ENCODE results near the gene RNU7-1.

RNU7-1 gene

GRCh38 chr12:6939191-6939540 is 4.5 kb upstream of the RNU7-1 start:
- no peaks in the 10 kb centered on the region for H3K9me3 Mint-ChIP-seq
- peak overlapping the region; percentile 80 for H3K27ac Mint-ChIP-seq
- H3K4me3 Mint-ChIP-seq, result peak overlapping the region; percentile 90
- no peaks in the 10 kb centered on the region for H3K27me3 Mint-ChIP-seq
- DNase-seq, result no peak
- peaks cover 74% of the 10 kb centered on the region for H3K36me3 Mint-ChIP-seq (ENCODE audit: low read depth)
- peaks cover 63% of the 10 kb centered on the region for H3K4me1 Mint-ChIP-seq (ENCODE audit: low read depth)

DNA sequence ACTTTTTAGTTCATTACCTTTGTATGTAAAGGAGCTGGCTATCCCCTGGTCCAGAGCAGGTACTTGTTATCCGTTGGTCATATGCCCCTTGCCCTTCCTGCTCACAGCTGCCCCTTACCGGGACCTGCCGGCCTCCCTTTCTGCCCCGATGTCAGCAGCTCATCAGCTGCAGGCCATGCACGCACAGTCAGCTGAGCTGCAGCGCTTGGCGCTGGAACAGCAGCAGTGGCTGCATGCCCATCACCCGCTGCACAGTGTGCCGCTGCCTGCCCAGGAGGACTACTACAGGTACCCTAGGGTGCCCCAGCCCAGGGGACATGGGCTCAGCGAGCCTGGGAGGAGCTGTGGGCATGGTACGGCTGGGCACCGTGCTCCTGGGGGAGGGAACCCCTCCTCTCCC is 2.3 kb upstream of the RNU7-1 start:
- Mint-ChIP-seq H3K36me3 (ENCODE audit: low read depth) (peaks cover 74% of the 10 kb centered on the region), H3K27me3 (no peaks in the 10 kb centered on the region), H3K4me1 (ENCODE audit: low read depth) (peaks cover 65% of the 10 kb centered on the region), H3K9me3 (no peaks in the 10 kb centered on the region), H3K4me3 (no peak overlapping the region), H3K27ac (no peak overlapping the region)
- DNase-seq, result no peak

GRCh38 chr12:6941782-6942181 is 1.8 kb upstream of the RNU7-1 start:
- Mint-ChIP-seq H3K4me1 (ENCODE audit: low read depth) (peaks cover 65% of the 10 kb centered on the region), H3K27ac (no peak overlapping the region), H3K9me3 (no peaks in the 10 kb centered on the region), H3K27me3 (no peaks in the 10 kb centered on the region), H3K4me3 (no peak overlapping the region), H3K36me3 (ENCODE audit: low read depth) (peaks cover 72% of the 10 kb centered on the region)
- DNase-seq, result no peak

- peak overlapping the region; percentile 85 for H3K4me3 Mint-ChIP-seq
- peak overlapping the region; percentile 98 for H3K27ac Mint-ChIP-seq
- peaks cover 68% of the 10 kb centered on the region for H3K4me1 Mint-ChIP-seq (ENCODE audit: low read depth)
- no peak for DNase-seq
- H3K36me3 Mint-ChIP-seq (ENCODE audit: low read depth), result peaks cover 72% of the 10 kb centered on the region
- no peaks in the 10 kb centered on the region for H3K9me3 Mint-ChIP-seq
- no peaks in the 10 kb centered on the region for H3K27me3 Mint-ChIP-seq
Observed at GRCh38 chr12:6942331-6942665, 1.3 kb upstream of the RNU7-1 start.

GRCh38 chr12:6943389-6943721 is 261 bp upstream of the RNU7-1 start:
- peak; percentile 73 for DNase-seq
- Mint-ChIP-seq H3K9me3 (no peaks in the 10 kb centered on the region), H3K27ac (peak overlapping the region; percentile 98), H3K36me3 (ENCODE audit: low read depth) (peaks cover 71% of the 10 kb centered on the region), H3K4me3 (peak overlapping the region; percentile 85), H3K27me3 (no peaks in the 10 kb centered on the region), H3K4me1 (ENCODE audit: low read depth) (peaks cover 76% of the 10 kb centered on the region)

DNA sequence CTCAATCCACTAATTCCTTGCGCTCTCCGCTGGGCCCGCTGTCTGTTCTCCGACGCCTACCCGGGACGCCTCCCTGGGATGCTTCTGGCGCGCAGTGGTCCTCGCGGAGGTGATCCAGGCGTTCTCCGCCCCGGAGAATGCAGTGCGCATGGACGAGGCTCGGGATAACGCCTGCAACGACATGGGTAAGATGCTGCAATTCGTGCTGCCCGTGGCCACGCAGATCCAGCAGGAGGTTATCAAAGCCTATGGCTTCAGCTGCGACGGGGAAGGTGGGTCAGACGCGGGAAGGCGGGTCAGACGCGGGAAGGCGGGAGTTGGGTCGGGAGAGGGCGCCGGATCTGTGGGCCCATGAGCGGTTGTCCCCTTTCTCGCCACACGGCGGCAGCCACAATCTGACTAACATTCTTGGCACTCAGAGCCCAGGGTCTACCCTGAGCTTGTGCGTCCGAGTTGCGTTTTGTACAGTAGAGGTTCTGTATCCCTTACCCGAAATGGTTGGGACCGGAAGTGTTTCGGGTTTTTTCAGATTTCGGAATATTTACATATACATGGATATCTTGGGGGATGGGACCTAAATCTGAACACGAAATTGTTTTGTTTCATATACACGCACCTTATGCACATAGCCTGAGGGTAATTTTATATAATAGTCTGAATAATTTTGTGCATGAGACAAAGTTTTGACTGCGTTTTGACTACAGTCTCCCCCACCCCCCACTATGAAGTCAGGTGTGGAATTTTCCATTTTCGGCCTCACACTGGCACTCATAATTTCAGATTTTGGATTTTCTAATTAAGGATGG is 968 bp downstream of the RNU7-1 start:
- DNase-seq, result peak; percentile 90
- peaks cover 59% of the 10 kb centered on the region for H3K36me3 Mint-ChIP-seq (ENCODE audit: low read depth)
- peak overlapping the region; percentile 98 for H3K27ac Mint-ChIP-seq
- H3K4me3 Mint-ChIP-seq, result peak overlapping the region; percentile 85
- H3K4me1 Mint-ChIP-seq (ENCODE audit: low read depth), result peaks cover 77% of the 10 kb centered on the region
- H3K27me3 Mint-ChIP-seq, result no peaks in the 10 kb centered on the region
- no peaks in the 10 kb centered on the region for H3K9me3 Mint-ChIP-seq

DNA sequence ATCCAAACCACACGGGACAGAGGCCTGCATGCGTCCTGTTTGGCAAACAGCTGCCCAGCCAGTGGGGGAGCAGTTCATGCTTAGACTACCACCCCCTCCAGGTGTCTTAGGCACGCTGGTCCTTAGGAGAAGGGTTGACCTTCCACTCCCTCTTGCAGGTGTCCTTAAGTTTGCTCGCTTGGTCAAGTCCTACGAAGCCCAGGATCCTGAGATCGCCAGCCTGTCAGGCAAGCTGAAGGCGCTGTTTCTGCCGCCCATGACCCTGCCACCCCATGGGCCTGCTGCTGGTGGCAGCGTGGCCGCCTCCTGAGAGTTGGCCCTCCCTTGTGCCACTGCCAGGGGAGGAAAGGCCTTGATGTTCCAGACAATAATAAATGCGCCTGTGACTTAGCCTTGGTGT is 2.0 kb downstream of the RNU7-1 start:
- no peaks in the 10 kb centered on the region for H3K27me3 Mint-ChIP-seq
- peak overlapping the region; percentile 85 for H3K4me3 Mint-ChIP-seq
- no peaks in the 10 kb centered on the region for H3K9me3 Mint-ChIP-seq
- H3K4me1 Mint-ChIP-seq (ENCODE audit: low read depth), result peaks cover 84% of the 10 kb centered on the region
- peak overlapping the region; percentile 98 for H3K27ac Mint-ChIP-seq
- DNase-seq, result no peak
- H3K36me3 Mint-ChIP-seq (ENCODE audit: low read depth), result peaks cover 49% of the 10 kb centered on the region

- Mint-ChIP-seq H3K36me3 (ENCODE audit: low read depth) (peaks cover 48% of the 10 kb centered on the region), H3K27ac (peak overlapping the region; percentile 98), H3K4me3 (peak overlapping the region; percentile 85), H3K4me1 (ENCODE audit: low read depth) (peaks cover 90% of the 10 kb centered on the region), H3K9me3 (no peaks in the 10 kb centered on the region), H3K27me3 (no peaks in the 10 kb centered on the region)
- DNase-seq, result peak; percentile 74
Observed at GRCh38 chr12:6946033-6946919, 2.7 kb downstream of the RNU7-1 start.

GRCh38 chr12:6946920-6947374 is 3.3 kb downstream of the RNU7-1 start:
- Mint-ChIP-seq H3K27ac (peak overlapping the region; percentile 98), H3K36me3 (ENCODE audit: low read depth) (peaks cover 52% of the 10 kb centered on the region), H3K4me3 (peak overlapping the region; percentile 85), H3K27me3 (no peaks in the 10 kb centered on the region), H3K4me1 (ENCODE audit: low read depth) (peaks cover 88% of the 10 kb centered on the region), H3K9me3 (no peaks in the 10 kb centered on the region)
- DNase-seq, result no peak

- peaks cover 53% of the 10 kb centered on the region for H3K36me3 Mint-ChIP-seq (ENCODE audit: low read depth)
- no peaks in the 10 kb centered on the region for H3K27me3 Mint-ChIP-seq
- H3K4me1 Mint-ChIP-seq (ENCODE audit: low read depth), result peaks cover 82% of the 10 kb centered on the region
Observed at GRCh38 chr12:6947615-6948014, 4.0 kb downstream of the RNU7-1 start.

DNA sequence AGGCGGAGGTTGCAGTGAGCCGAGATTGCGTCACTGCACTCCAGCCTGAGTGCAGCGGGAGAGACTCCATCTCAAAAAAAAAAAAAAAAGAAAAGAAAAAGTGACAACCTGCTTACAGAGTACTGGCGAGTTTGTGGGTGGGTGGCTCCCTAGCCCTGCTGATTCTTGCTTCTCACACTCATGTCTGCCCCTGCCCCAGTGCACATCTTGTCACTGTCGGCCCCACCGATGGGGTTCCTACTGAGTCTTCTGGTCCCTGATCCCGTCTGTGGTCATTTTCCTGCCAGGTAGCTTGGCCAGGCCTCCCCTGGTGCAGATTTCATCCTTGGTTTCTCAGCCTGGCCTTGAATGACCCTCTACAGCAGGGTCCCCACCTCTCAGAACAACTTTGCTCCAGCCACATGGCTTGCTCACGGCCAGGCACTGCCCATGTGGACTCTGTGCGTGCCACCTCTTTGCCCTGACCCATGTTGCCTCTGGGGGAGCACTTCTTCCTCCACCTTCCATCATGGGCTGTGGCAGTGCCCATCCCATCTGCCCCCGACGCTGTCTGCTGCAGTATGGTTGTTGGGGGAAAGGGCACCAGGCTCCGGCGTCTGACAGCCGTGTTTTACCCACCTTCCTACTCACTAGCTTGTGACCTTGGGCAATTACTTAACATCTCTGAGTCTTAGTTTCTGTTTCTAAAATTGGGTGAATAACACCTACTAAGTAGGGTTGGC is 5.4 kb downstream of the RNU7-1 start:
- DNase-seq, result peak; percentile 63
- no peaks in the 10 kb centered on the region for H3K9me3 Mint-ChIP-seq
- H3K4me1 Mint-ChIP-seq (ENCODE audit: low read depth), result peaks cover 77% of the 10 kb centered on the region
- H3K27ac Mint-ChIP-seq, result peak overlapping the region; percentile 98
- H3K27me3 Mint-ChIP-seq, result no peaks in the 10 kb centered on the region
- H3K36me3 Mint-ChIP-seq (ENCODE audit: low read depth), result peaks cover 63% of the 10 kb centered on the region
- peak overlapping the region; percentile 57 for H3K4me3 Mint-ChIP-seq

More at GRCh38 chr12:6947615-6948014, 4.0 kb downstream of the RNU7-1 start:
- Mint-ChIP-seq H3K9me3 (no peaks in the 10 kb centered on the region), H3K27ac (peak overlapping the region; percentile 98), H3K4me3 (peak overlapping the region; percentile 41)
- DNase-seq, result no peak

DNA sequence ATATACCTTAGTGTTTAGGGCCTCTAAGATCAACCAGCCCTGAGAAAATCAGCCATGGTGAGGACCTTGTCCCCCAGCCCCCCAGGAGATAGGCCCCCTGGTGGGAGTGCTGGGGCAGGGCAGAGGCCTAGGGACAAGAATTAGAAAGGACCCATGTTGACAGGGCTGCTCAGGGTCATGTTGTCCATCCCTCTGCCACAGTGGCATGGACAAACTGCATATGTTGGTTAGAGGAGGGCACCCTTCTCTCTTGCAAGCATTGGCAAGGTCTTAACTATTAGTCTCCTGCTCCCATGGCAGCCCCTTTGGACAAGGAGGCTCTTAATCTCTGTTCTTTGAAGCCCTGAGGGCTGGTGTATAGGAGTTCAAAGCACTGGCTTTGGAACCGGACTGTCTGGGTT is 6.8 kb downstream of the RNU7-1 start:
- H3K9me3 Mint-ChIP-seq, result no peaks in the 10 kb centered on the region
- no peaks in the 10 kb centered on the region for H3K27me3 Mint-ChIP-seq
- H3K4me1 Mint-ChIP-seq (ENCODE audit: low read depth), result peaks cover 77% of the 10 kb centered on the region
- H3K4me3 Mint-ChIP-seq, result peak overlapping the region; percentile 99
- H3K27ac Mint-ChIP-seq, result peak overlapping the region; percentile 99
- H3K36me3 Mint-ChIP-seq (ENCODE audit: low read depth), result peaks cover 63% of the 10 kb centered on the region
- no peak for DNase-seq

DNA sequence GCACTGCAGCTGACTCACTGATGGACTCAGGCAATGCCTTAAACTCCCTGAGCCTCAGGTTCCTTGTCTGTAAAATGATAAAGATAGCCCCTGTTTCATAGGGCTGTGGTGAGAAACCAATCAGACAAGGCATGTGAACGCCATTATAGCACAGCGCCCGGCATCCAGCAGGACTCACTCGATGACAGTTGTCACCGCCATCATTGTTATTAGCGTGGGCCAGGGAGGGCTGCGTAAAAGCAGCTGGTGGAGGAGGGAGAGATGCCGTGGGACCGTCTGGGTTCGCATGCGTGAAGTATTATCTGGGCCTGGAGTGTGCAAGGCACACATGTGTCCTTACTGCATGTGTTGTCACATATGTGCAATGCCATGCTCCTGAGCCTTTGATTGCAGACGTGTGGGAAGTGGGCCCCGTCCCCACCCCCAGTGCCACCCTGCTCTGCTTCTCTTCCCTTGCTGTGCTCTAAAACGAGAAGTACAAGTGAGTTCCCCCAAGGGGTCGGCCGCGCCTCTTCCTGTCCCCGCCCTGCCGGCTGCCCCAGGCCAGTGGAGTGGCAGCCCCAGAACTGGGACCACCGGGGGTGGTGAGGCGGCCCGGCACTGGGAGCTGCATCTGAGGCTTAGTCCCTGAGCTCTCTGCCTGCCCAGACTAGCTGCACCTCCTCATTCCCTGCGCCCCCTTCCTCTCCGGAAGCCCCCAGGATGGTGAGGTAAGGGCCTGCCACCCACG is 7.4 kb downstream of the RNU7-1 start, which contains the start of gene PTPN6:
TSS of gene PTPN6 (plus strand) at position 546 of the 730 bp plus-strand sequence. CDS start at position 703, 157 bp downstream.
- Mint-ChIP-seq H3K36me3 (ENCODE audit: low read depth) (peaks cover 63% of the 10 kb centered on the region), H3K4me1 (ENCODE audit: low read depth) (peaks cover 77% of the 10 kb centered on the region), H3K27ac (peak within 1 kb of the TSS; percentile 99), H3K27me3 (no peaks in the 10 kb centered on the region), H3K9me3 (no peaks in the 10 kb centered on the region), H3K4me3 (peak within 1 kb of the TSS; percentile 99)
- DNase-seq, result peak; percentile 83
